Testis (tissue), 3 donors: ENCODE data around the gene MPL. TPM values are rescaled to one million over a fixed set of nuclear protein-coding genes. Genes with fewer than 3 reads are reported as not detected.

Experiments used
- DNase-seq: peaks from one replicate; pipeline ENCODE4 v3.0.0-alpha.2; 2019
- H3K27ac ChIP-seq, 2 donors: fragments of 200-600 bp; sonication (generic); one replicate each; pipeline ENCODE4 v1.5.1; 2019
- H3K27me3 ChIP-seq: fragments of 200-600 bp; sonication (generic); one replicate; pipeline ENCODE4 v1.5.1; 2019
- H3K36me3 ChIP-seq: fragments of 200-600 bp; sonication (generic); one replicate; pipeline ENCODE4 v1.5.1; 2017; ENCODE audit warnings: low read depth; ENCODE audit errors: missing control alignments
- H3K4me1 ChIP-seq: fragments of 200-600 bp; sonication (generic); one replicate; pipeline ENCODE4 v1.5.1; 2019
- H3K4me3 ChIP-seq, 2 donors: fragments of 200-600 bp; sonication (generic); one replicate each; pipeline ENCODE4 v1.5.1; 2017 to 2019
- H3K9me3 ChIP-seq: fragments of 200-600 bp; sonication (generic); one replicate; pipeline ENCODE4 v1.5.1; 2017
- CTCF ChIP-seq, 3 experiments: fragments of 450-650 bp in 2 of 3; fragments of 200-600 bp in 1 of 3; sonication (generic) in 1 of 3; IDR thresholded peaks; one replicate each; pipeline ENCODE4 v1.5.1; 2016 to 2019; ENCODE audit warnings: antibody characterized with exemption in 3 of 3, mild to moderate bottlenecking in 2 of 3, moderate library complexity in 1 of 3
- POLR2A ChIP-seq: fragments of 450-650 bp; IDR thresholded peaks from one replicate; pipeline ENCODE4 v1.6.1; 2017; ENCODE audit warnings: antibody characterized with exemption, mild to moderate bottlenecking, moderate library complexity
- WGBS, 2 donors: methylation state at CpG; one replicate each; pipeline ENCODE4 v1.1.5; 2018; 5-methylcytosine and 5-hydroxymethylcytosine counted together
- intact Hi-C: fragments of 100-400 bp; cut with DNase I; formaldehyde crosslinking; loops from one replicate; pipeline ENCODE4 v1.15.1; 2023; ENCODE audit warnings: low total_unique reads
- polyA plus RNA-seq: library from polyadenylated mRNA; stranded (reverse); fragments of 350-450 nt; fragmentation: Illumina TruSeq; extraction: RNeasy Lipid Tissue Mini Kit (QIAGEN cat#74804); gene quantifications from one replicate; pipeline ENCODE4 v1.2.3, GENCODE V29; 2014; ENCODE audit warnings: low read depth, low replicate concordance; ENCODE audit not compliant: insufficient read depth
- total RNA-seq, 2 donors: library from RNA; depleted of rRNA; stranded (reverse); fragments of >200 nt; gene quantifications; one replicate each; pipeline ENCODE4 v1.2.3, GENCODE V29; 2016

The MPL gene
- total and polyA plus RNA-seq, 3 donors from 2014 or later = 0.32 to 0.56 (median 0.47) TPM

DNA sequence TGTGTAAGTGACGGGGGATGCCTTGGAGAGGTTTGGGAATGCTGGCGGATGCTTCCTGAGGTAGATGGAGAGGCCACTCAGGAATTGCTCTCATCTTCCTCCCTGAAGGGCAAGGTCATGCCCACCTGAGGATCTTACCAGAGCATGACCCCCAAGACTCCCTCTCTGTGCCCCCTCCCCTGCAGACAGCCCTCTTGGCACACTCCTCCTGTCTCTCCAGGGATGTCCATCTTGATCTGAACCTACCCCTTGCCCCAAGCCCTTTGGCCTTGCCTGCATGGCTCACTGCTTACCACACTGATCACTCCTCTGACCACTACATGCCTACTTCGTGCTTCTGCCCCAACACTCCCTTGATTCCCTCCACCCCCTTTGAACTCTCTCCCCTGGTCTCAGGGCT lies 17.9 kb upstream of the MPL start:
- Histone ChIP-seq H3K4me3 (no peak overlapping the region), H3K27ac (no peak overlapping the region), H3K4me1 (no peaks in the 10 kb centered on the region), H3K9me3 (no peaks in the 10 kb centered on the region), H3K27me3 (no peaks in the 10 kb centered on the region), H3K36me3 (no peaks in the 10 kb centered on the region)
- intact Hi-C loops = no loop called here
- TF ChIP-seq POLR2A (no peak), CTCF (IDR thresholded peaks at IDR 0.05) (no peak)
- WGBS, 2 donors = 64 to 77% methylated on average over 3 of the region's 3 CpGs
- no peak for DNase-seq

DNA sequence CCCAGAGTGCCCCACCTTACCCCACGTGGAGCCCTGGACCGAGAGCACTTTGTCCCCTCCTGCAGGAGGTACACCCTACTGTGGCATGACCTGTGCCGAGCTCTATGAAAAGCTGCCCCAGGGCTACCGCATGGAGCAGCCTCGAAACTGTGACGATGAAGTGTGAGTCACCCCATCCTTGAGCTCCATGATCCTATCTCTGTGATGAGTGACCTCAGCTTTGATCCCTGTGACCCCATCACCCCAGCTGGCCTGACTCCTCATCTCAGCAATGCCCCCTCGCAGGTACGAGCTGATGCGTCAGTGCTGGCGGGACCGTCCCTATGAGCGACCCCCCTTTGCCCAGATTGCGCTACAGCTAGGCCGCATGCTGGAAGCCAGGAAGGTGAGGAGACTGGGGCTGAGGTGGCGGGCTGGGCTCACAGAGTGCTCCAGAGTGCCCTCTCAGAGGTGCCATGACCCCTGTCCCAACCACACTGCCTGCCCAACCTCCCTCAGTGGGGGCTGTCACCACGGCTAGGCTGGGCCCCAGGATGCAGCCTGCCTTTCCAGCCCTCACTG lies 16.2 kb upstream of the MPL start:
- Histone ChIP-seq H3K9me3 (no peaks in the 10 kb centered on the region), H3K27me3 (no peaks in the 10 kb centered on the region), H3K4me1 (no peaks in the 10 kb centered on the region), H3K4me3 (no peak overlapping the region), H3K36me3 (no peaks in the 10 kb centered on the region), H3K27ac (no peak overlapping the region)
- WGBS, 2 donors = 90 to 93% methylated on average over 9 to 16 of the region's 16 CpGs
- intact Hi-C loops = no loop called here
- TF ChIP-seq POLR2A (no peak), CTCF (IDR thresholded peaks at IDR 0.05) (no peak)
- DNase-seq = no peak

- no peak overlapping the region for H3K4me3 ChIP-seq
- no peaks in the 10 kb centered on the region for H3K4me1 ChIP-seq
- no peak for TF ChIP-seq POLR2A
- TF ChIP-seq CTCF (IDR thresholded peaks at IDR 0.05) = no peak
- DNase-seq = no peak
- no peaks in the 10 kb centered on the region for H3K36me3 ChIP-seq
- no peaks in the 10 kb centered on the region for H3K9me3 ChIP-seq
- H3K27me3 ChIP-seq = no peaks in the 10 kb centered on the region
- intact Hi-C loops = no loop called here
- WGBS, 2 donors = 91 to 97% methylated on average over 5 of the region's 5 CpGs
- H3K27ac ChIP-seq = no peak overlapping the region
Measured at GRCh38 chr1:43322506-43322905, 15.1 kb upstream of the MPL start.

DNA sequence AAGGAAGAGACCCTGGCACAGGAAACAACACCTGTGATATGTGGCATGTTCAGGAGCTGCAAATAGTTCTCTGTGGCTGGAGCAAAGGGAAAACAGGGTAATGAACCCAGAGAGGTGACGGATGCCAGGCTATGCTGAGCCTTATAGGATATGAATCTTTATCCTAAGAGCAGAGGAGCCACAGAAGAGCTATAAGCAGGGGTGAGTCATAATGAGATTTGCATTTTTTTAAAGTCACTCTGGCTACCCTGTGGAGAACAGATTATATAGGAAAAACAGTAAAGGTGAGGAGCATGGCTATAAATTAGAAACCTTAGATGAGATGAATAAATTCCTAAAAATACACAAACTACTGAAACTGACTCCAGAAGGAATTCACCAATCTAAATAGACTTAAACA lies 12.8 kb upstream of the MPL start:
- H3K9me3 ChIP-seq = no peaks in the 10 kb centered on the region
- DNase-seq = no peak
- no peaks in the 10 kb centered on the region for H3K4me1 ChIP-seq
- no peaks in the 10 kb centered on the region for H3K27me3 ChIP-seq
- intact Hi-C loops = no loop called here
- TF ChIP-seq CTCF (IDR thresholded peaks at IDR 0.05) (no peak), POLR2A (no peak)
- no peaks in the 10 kb centered on the region for H3K36me3 ChIP-seq
- H3K4me3 ChIP-seq = no peak overlapping the region
- 87 to 100% methylated on average over 1 of the region's 1 CpG for WGBS, 2 donors
- H3K27ac ChIP-seq = no peak overlapping the region

DNA sequence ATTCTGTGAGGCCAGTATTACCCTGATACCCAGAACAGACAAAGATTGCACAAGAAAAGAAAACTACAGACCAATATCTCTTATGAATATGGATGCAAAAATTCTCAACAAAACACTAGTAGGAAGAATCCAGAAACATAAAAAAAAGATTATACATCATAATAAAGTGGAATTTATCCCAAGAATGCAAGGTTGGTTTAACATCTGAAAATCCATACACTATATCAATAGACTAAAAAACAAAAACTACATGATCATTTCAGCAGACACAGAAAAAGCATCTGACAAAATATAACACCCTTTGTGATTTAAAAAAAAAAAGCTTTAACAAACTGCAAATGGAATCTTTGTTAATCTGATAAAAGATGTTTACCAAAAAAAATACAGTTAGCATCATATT lies 12.2 kb upstream of the MPL start:
- Histone ChIP-seq H3K4me1 (peaks cover 3% of the 10 kb centered on the region), H3K36me3 (no peaks in the 10 kb centered on the region), H3K27me3 (no peaks in the 10 kb centered on the region), H3K9me3 (no peaks in the 10 kb centered on the region), H3K4me3 (no peak overlapping the region), H3K27ac (no peak overlapping the region)
- no peak for TF ChIP-seq CTCF (IDR thresholded peaks at IDR 0.05)
- no peak for TF ChIP-seq POLR2A
- no peak for DNase-seq
- intact Hi-C loops = no loop called here
